NT2/D1 (cell line): ENCODE measurements around the gene BCL3.

Experiments
- SUZ12 ChIP-seq: IDR thresholded peaks from 2 replicates; pipeline ENCODE4 v1.6.1; 2011; ENCODE audit not compliant: insufficient read length, insufficient read depth; ENCODE audit errors: extremely low read depth
- ZNF274 ChIP-seq: IDR thresholded peaks from 2 replicates; pipeline ENCODE4 v1.6.1; 2011; ENCODE audit warnings: mild to moderate bottlenecking, low read depth, low read length

GRCh38 chr19:44779150-44779549 is 30.6 kb downstream of the BCL3 start:
- TF ChIP-seq SUZ12 (no peak), ZNF274 (no peak)
